Fibroblast of peridontal ligament (primary cell): ENCODE data around the gene OXCT1.
"Not testable (repeated sequence)": the region's sequence is repeated elsewhere in the genome, so short reads cannot be mapped to it uniquely, and the experiment has no call there.

Experiments
- DNase-seq: peaks from one replicate; pipeline ENCODE4 v3.0.0-alpha.2; 2010; ENCODE audit errors: extremely low read depth

The OXCT1 gene

GRCh38 chr5:41874512-41875060 lies 4.4 kb upstream of the OXCT1 start:
- no peak for DNase-seq

GRCh38 chr5:41871852-41872251 lies 1.6 kb upstream of the OXCT1 start:
- peak; percentile 89 for DNase-seq

- no peak for DNase-seq
Measured at GRCh38 chr5:41870627-41871048, 413 bp upstream of the OXCT1 start.

DNA sequence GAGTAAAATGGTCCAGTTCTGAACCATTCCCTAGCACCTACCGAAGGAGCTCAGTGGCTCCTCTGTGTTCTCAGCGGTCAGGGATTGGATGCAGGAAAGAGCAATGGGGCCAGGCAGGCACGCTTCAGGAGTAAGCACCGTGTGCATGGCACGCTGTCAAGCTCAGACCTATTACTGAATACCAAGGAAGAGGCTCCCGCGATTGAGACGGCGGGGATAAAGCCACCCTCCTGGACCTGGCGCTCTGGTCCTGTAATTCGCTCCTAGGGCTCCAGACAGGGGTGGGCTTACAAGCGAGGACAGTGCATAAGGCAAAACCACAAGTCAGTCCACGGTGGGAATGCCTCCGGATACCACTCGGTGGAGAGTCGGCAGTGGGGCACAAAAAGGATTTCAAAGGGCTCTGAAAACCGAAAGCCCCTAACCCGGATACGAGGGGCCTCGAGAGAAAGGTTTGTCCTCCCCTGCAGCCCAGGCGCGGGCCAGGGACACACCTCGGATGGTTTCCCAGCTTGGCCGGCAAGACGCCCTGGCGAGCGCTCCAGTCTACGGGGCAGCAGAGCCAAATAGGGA lies 988 bp downstream of the OXCT1 start:
- DNase-seq: peak; percentile 33

DNA sequence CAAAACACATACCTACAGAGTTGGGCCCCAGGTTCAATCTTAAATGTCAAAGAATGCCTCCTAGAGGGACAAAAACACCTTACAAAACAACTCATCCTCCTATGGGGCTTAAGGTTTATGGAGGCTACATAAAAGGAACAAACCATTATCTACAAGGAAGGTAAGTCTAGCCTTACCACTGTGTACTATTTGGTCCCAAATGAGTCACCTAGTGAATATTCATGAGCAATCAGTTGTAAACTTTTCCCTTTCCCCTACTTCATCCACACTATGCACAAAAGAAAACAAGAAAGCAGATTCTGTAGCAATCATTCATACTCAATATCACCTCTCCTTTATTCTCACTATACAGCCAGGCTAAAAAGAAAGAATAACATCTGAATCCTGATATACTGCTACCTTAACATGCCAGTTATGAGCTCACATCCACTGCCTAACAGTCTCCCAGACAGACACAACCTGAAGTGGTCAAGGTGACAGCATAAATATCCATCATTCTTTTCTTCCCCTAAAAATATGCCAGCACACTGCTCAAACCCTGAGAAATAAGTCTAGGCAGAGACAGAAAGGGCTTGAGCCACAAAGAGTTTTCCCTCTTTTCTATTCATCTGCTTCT lies 6.2 kb downstream of the OXCT1 start:
- peak; percentile 42 for DNase-seq

DNA sequence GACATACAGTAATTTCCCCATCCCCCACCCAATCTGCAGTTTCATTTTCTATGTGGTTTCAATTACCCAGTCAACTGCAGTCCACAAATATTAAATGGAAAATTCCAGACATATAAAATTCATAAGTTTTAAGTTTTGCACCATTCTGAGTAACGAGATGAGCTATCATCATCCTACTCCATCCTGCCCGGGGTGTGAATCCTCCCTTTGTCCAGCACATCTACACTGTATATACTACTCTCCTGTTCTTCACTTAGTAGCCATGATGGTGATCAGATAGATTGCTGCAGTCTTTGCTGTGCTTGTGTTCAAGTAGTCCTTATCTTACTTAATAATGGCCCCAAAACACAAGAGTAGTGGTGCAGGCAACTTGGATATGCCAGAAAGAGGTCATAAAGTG lies 11.3 kb downstream of the OXCT1 start:
- no peak for DNase-seq

GRCh38 chr5:41857989-41858388 lies 12.2 kb downstream of the OXCT1 start:
- no peak for DNase-seq

GRCh38 chr5:41856644-41857491 lies 13.4 kb downstream of the OXCT1 start:
- peak; percentile 89 for DNase-seq

DNA sequence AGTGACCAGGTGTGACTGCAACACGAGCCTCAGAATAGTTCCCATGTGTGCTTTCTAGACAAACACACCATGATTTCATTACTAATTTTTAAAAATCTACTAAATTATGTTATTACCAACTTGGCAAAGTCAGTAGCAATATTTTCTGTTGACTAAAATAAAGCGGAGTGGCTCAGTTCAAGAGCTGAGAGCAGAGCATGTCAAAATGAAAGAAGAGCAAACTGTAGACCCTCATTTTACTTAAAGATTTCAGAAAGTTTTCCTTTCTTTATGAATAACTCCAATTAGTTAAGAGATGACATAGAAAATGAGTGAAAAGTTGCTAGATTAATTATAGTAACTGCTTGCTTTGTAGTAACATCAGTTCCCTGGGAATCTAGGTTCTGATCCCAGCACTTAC lies 17.9 kb downstream of the OXCT1 start:
- DNase-seq: no peak

DNA sequence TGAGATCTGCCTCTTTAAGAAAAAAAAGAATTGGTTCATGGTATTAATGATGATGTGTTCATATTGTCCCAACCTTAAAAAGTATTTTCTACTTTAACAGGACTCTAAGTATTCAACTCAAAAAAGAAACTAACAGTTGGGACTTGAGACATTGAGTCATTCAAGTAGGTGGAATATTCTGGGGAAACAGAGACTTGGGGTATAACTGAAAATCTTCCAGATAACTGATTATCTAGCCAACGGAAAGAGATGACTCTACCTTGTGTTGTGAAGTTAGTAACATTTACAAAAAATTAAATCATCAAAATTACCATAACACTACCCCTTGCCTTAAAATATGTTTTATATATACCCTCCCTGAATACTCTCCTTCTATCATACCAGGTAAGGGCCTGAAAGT lies 19.1 kb downstream of the OXCT1 start:
- no peak for DNase-seq

DNA sequence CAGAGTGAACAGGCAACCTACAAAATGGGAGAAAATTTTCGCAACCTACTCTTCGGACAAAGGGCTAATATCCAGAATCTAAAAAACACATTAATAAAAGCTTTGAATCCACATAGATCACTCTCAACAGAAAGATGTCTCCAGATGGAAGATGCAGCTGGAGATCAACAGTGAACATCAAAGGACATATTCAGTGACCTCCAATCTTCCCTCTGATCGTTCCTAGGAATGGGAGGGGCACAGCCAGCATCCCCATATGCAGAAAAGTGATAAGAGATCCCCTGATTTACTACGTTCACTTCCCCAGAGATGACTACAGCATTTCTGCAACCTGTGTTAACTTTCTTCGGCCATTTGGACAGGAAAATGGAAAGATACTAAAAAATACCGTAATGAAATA lies 21.2 kb downstream of the OXCT1 start:
- no peak for DNase-seq

DNA sequence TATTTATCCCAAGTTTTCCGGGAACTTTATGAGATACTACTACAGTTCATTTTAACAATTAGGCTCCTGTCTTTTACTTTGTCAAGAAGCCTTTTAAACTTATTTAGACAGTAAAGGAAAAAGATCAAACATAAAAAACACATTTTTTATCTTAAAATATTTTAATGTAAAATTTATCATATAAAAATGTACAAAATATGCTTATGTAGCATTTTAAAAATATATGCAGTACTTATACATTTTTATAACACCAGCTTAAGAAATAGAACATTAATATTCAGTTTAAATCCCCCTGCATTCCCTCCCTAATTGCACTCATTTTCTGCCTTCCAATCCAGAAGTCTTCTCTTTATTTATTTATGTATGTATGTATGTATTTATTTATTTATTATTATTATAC lies 24.5 kb downstream of the OXCT1 start:
- not testable (repeated sequence) for DNase-seq

GRCh38 chr5:41844502-41844901 lies 25.7 kb downstream of the OXCT1 start:
- DNase-seq: no peak

- DNase-seq: peak; percentile 86
Measured at GRCh38 chr5:41843456-41844370, 26.5 kb downstream of the OXCT1 start.

GRCh38 chr5:41842777-41843176 lies 27.4 kb downstream of the OXCT1 start:
- no peak for DNase-seq

DNA sequence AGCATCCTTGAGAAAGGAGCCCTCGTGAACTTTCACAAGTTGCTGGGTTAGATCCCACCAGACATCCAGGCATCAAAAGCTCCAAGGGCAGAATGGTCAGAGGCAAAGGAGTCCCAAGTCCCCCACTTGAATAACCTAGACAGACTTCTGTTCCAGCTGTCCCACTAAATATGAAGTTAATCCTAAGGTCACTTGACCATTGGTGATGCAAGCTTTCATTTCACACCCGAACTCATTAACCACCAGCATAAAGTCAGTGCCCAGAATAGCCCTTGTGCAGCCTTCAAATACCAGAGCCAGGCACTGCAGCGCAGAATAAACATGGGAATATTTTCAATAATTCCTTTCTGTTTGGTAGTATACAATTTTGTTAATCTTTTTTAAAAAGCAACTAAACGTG lies 28.9 kb downstream of the OXCT1 start:
- DNase-seq: no peak

GRCh38 chr5:41840251-41840650 lies 30.0 kb downstream of the OXCT1 start:
- DNase-seq: no peak

- no peak for DNase-seq
Measured at GRCh38 chr5:41837793-41838192, 32.4 kb downstream of the OXCT1 start.

DNA sequence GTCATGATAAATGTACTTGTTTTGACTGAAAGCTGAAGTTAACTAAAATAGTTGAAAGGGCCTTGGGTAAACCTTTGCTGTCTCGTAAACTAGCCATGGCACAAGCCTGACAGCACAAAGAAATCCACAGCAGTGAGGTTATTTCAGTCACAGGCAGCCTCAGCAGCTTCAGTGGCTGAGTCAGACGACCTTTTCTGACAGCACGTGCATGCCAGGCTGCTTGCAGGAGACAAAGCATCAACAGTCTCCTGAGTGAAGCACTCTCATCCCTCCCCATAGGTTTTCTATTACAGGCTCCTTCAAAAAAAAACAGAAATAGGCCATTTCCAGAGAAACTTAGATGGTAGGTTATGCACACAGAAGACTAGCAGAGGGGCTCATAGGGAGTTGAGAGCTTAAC lies 34.6 kb downstream of the OXCT1 start:
- peak; percentile 82 for DNase-seq

DNA sequence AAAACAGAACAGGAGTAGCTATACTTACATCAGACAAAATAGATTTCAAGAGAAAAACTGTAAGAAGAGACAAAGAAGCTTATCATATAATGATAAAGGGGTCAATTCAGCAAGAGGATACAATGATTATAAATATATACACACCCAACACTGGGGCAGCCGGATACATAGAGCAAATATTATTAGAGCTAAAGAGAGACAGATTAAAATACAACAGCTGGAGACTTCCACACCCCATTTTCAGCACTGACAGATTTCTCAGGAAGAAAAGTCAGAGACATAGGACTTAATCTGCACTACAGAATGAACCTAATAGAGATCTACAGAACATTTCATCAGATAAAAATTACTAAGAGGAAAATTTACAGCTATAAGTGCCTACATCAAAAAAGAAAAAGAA lies 35.7 kb downstream of the OXCT1 start:
- DNase-seq: no peak

DNA sequence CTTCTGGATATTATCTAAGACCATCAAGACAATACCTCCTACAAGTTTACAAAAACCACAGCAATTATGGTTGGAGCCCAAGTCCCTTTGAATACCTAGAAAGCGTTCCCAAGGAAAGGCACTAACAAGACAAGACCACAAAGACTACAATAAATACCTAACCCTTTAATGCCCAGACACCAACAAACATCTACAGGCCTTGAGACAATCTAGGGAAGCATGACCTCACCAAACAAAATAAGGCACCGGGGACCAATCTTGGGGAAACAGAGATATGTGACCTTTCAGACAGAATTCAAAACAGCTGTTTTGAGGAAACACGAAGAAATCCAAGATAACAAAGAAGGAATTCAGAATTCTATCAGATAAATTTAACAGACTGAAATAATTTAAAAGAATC lies 37.8 kb downstream of the OXCT1 start:
- DNase-seq: peak; percentile 29

DNA sequence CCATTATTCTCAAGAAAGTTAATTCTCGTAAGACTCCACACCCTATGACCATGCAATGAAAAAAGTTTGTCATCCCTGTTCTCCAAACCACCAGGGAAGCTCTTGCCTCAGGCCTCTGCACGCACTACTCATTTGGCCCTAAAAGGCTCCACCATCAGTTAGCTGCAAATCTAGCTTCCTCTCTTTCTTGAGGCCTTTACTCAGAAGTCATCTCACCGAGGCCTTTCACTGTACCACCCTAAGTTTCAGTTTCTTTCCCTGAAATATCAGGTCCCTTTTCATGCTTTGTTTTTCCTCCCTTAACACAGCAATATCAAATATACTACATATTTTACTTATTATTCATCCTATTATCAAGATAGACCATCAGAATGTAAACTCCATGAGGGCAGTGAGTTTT lies 39.1 kb downstream of the OXCT1 start:
- DNase-seq: no peak
